H9 (cell line): ENCODE results near the gene GK2. TPM values are rescaled to one million over a fixed set of nuclear protein-coding genes. Genes with fewer than 3 reads are reported as not detected.

Experiments used
- DNase-seq: peaks from one replicate; pipeline ENCODE4 v3.0.0-alpha.2; 2017
- H2AFZ ChIP-seq: one replicate; pipeline ENCODE4 v1.6.1; 2013; ENCODE audit warnings: mild to moderate bottlenecking, low read length, control low read depth, moderate library complexity
- H2AK5ac ChIP-seq: 2 replicates; pipeline ENCODE4 v1.6.1; 2013; ENCODE audit warnings: low read length, control low read depth, mixed read lengths; ENCODE audit not compliant: insufficient read length
- H2BK120ac ChIP-seq: one replicate; pipeline ENCODE4 v1.6.1; 2013; ENCODE audit warnings: low read depth, mild to moderate bottlenecking, low read length, control low read depth, inconsistent platforms; ENCODE audit not compliant: poor library complexity, severe bottlenecking
- H2BK12ac ChIP-seq: 2 replicates; pipeline ENCODE4 v1.6.1; 2013; ENCODE audit warnings: low read length, control low read depth, mixed read lengths, low read depth; ENCODE audit not compliant: insufficient read length
- H2BK15ac ChIP-seq: 2 replicates; pipeline ENCODE4 v1.6.1; 2013; ENCODE audit warnings: low read depth, low read length, control low read depth
- H2BK20ac ChIP-seq: one replicate; pipeline ENCODE4 v1.6.1; 2013; ENCODE audit warnings: low read depth, mild to moderate bottlenecking, low read length, control low read depth, inconsistent platforms; ENCODE audit not compliant: poor library complexity, severe bottlenecking
- H2BK5ac ChIP-seq: 2 replicates; pipeline ENCODE4 v1.6.1; 2013; ENCODE audit warnings: low read length, control low read depth, mixed read lengths; ENCODE audit not compliant: insufficient read length
- H3K14ac ChIP-seq: 2 replicates; pipeline ENCODE4 v1.6.1; 2013; ENCODE audit warnings: low read length, control low read depth; ENCODE audit not compliant: insufficient read depth
- H3K18ac ChIP-seq: 2 replicates; pipeline ENCODE4 v1.6.1; 2013; ENCODE audit warnings: low read depth, mild to moderate bottlenecking, mixed read lengths, low read length, control low read depth; ENCODE audit not compliant: insufficient read length
- H3K23ac ChIP-seq: 2 replicates; pipeline ENCODE4 v1.6.1; 2013; ENCODE audit warnings: low read length, control low read depth, mixed read lengths, low read depth; ENCODE audit not compliant: insufficient read length
- H3K23me2 ChIP-seq: 2 replicates; pipeline ENCODE4 v1.6.1; 2013; ENCODE audit warnings: low read depth, mild to moderate bottlenecking, mixed read lengths, low read length, control low read depth; ENCODE audit not compliant: insufficient read length, poor library complexity, severe bottlenecking
- H3K27ac ChIP-seq: 2 replicates; pipeline ENCODE4 v1.5.1; 2013; ENCODE audit warnings: low read length, control low read depth, mixed read lengths, low read depth; ENCODE audit not compliant: insufficient read length
- H3K27me3 ChIP-seq: 2 replicates; pipeline ENCODE4 v1.6.1; 2013; ENCODE audit warnings: low read length, control low read depth, inconsistent platforms; ENCODE audit not compliant: insufficient read depth
- H3K4ac ChIP-seq: 2 replicates; pipeline ENCODE4 v1.6.1; 2013; ENCODE audit warnings: low read depth, mild to moderate bottlenecking, control low read depth, inconsistent platforms, low read length, moderate library complexity
- H3K4me1 ChIP-seq: 2 replicates; pipeline ENCODE4 v1.6.1; 2013; ENCODE audit warnings: low read length, control low read depth, inconsistent platforms; ENCODE audit not compliant: insufficient read depth
- H3K4me2 ChIP-seq: 2 replicates; pipeline ENCODE4 v1.6.1; 2013; ENCODE audit warnings: low read length, control low read depth, mixed read lengths; ENCODE audit not compliant: insufficient read length, insufficient read depth
- H3K56ac ChIP-seq: 2 replicates; pipeline ENCODE4 v1.6.1; 2013; ENCODE audit warnings: low read depth, mild to moderate bottlenecking, mixed read lengths, low read length, control low read depth; ENCODE audit not compliant: insufficient read length
- H3K79me1 ChIP-seq: 2 replicates; pipeline ENCODE4 v1.6.1; 2013; ENCODE audit warnings: low read depth, mild to moderate bottlenecking, moderate library complexity, low read length, control low read depth, inconsistent platforms; ENCODE audit not compliant: insufficient read depth, poor library complexity, severe bottlenecking
- H3K79me2 ChIP-seq: 2 replicates; pipeline ENCODE4 v1.6.1; 2013; ENCODE audit warnings: low read length, control low read depth, inconsistent platforms; ENCODE audit not compliant: insufficient read depth
- H3K9ac ChIP-seq: 2 replicates; pipeline ENCODE4 v1.6.1; 2013; ENCODE audit warnings: low read length, control low read depth, mixed read lengths; ENCODE audit not compliant: insufficient read length; ENCODE audit errors: extremely low read depth
- H3K9me3 ChIP-seq: one replicate; pipeline ENCODE4 v1.6.1; 2013; ENCODE audit warnings: low read depth, low read length, inconsistent platforms; ENCODE audit not compliant: control insufficient read depth
- H3T11ph ChIP-seq: one replicate; pipeline ENCODE4 v1.6.1; 2013; ENCODE audit warnings: mild to moderate bottlenecking, low read length, control low read depth, inconsistent platforms
- H4K20me1 ChIP-seq: one replicate; pipeline ENCODE4 v1.6.1; 2013; ENCODE audit not compliant: control insufficient read depth, insufficient read length, insufficient read depth
- H4K5ac ChIP-seq: 2 replicates; pipeline ENCODE4 v1.6.1; 2013; ENCODE audit warnings: low read depth, mild to moderate bottlenecking, mixed read lengths, low read length, control low read depth; ENCODE audit not compliant: insufficient read length
- H4K8ac ChIP-seq: replicated peaks from 2 replicates; pipeline ENCODE4 v1.6.1; 2013; ENCODE audit warnings: low read length, control low read depth, mixed read lengths, low read depth; ENCODE audit not compliant: insufficient read length
- H4K91ac ChIP-seq: 2 replicates; pipeline ENCODE4 v1.6.1; 2013; ENCODE audit warnings: low read depth, mild to moderate bottlenecking, moderate library complexity, mixed read lengths, low read length, control low read depth; ENCODE audit not compliant: insufficient read length
- H3K27ac Mint-ChIP-seq, 3 experiments: 2 replicates in 2 of 3; 3 replicates in 1 of 3; pipeline ENCODE4 v1.8.0; 2020 to 2021; ENCODE audit warnings: mixed read lengths in 3 of 3, mild to moderate bottlenecking in 1 of 3, moderate library complexity in 1 of 3
- H3K27me3 Mint-ChIP-seq: 2 replicates; pipeline ENCODE4 v1.8.0; 2021; ENCODE audit warnings: low read depth, mild to moderate bottlenecking, moderate library complexity, mixed read lengths
- H3K36me3 Mint-ChIP-seq, 3 experiments: 2 replicates in 2 of 3; 3 replicates in 1 of 3; pipeline ENCODE4 v1.8.0; 2020 to 2021; ENCODE audit warnings: low read depth in 3 of 3, mixed read lengths in 3 of 3; ENCODE audit not compliant: insufficient read depth in 1 of 3
- H3K4me1 Mint-ChIP-seq, 2 experiments: 2 replicates each; pipeline ENCODE4 v1.8.0; 2020; ENCODE audit warnings: mixed read lengths in 2 of 2
- H3K4me3 Mint-ChIP-seq, 2 experiments: 2 replicates in 1 of 2; 3 replicates in 1 of 2; pipeline ENCODE4 v1.8.0; 2020 to 2021; ENCODE audit warnings: mild to moderate bottlenecking in 2 of 2, mixed read lengths in 2 of 2, moderate library complexity in 1 of 2
- H3K9me3 Mint-ChIP-seq, 2 experiments: 2 replicates in 1 of 2; 3 replicates in 1 of 2; pipeline ENCODE4 v1.8.0; 2020; ENCODE audit warnings: mild to moderate bottlenecking in 2 of 2, mixed read lengths in 2 of 2, moderate library complexity in 1 of 2
- CTCF ChIP-seq: fragments of 200-600 bp; sonication (generic); conservative IDR thresholded peaks from 3 replicates; pipeline ENCODE4 v1.8.0; 2021; ENCODE audit warnings: antibody characterized with exemption, mild to moderate bottlenecking
- WGBS: extraction: QIAGEN DNeasy Blood & Tissue Kit; methylation state at CpG from one replicate; pipeline ENCODE4 v1.1.7; 2013; ENCODE audit warnings: missing lambda C conversion rate, low lambda C conversion rate, mixed read lengths; ENCODE audit not compliant: insufficient read length; ENCODE audit errors: extremely low coverage; 5-methylcytosine and 5-hydroxymethylcytosine counted together
- total RNA-seq: library from RNA; stranded (reverse); gene quantifications from 2 replicates; pipeline ENCODE4 v1.2.1, GENCODE V29; 2021

The GK2 gene
- total RNA-seq, 1 experiment from 2014 or later: not detected

- no peaks in the 10 kb centered on the region for H4K20me1 ChIP-seq
- H2BK15ac ChIP-seq: no peak overlapping the region
- H3K36me3 Mint-ChIP-seq: no peaks in the 10 kb centered on the region
- no peak overlapping the region for H3K18ac ChIP-seq
- no peak overlapping the region for H3K9ac ChIP-seq
- no peak overlapping the region for H4K8ac ChIP-seq
- no peak overlapping the region for H3K4ac ChIP-seq
- H2AK5ac ChIP-seq: no peak overlapping the region
- H3K4me1 Mint-ChIP-seq: peaks cover 8 to 10% of the 10 kb centered on the region in 2 experiments
- H3K27ac Mint-ChIP-seq: no peak overlapping the region
- no peaks in the 10 kb centered on the region for H3K79me1 ChIP-seq
- H3K27ac ChIP-seq: no peak overlapping the region
- no peak for DNase-seq
- no peak overlapping the region for H2BK120ac ChIP-seq
- no peaks in the 10 kb centered on the region for H3K23me2 ChIP-seq
- no peaks in the 10 kb centered on the region for H3K27me3 ChIP-seq
- H3K79me2 ChIP-seq: no peaks in the 10 kb centered on the region
- no peak overlapping the region for H3K4me2 ChIP-seq
- no peaks in the 10 kb centered on the region for H3K9me3 ChIP-seq
- no peaks in the 10 kb centered on the region for H3K9me3 Mint-ChIP-seq
- no peak overlapping the region for H3K14ac ChIP-seq
- no peak overlapping the region for H4K5ac ChIP-seq
- WGBS: no CpG with 5 or more reads among the region's 1 CpG
- H3K23ac ChIP-seq: no peak overlapping the region
- H4K91ac ChIP-seq: no peak overlapping the region
- H3K56ac ChIP-seq: no peak overlapping the region
- H3K27me3 Mint-ChIP-seq: no peaks in the 10 kb centered on the region
- H2BK12ac ChIP-seq: no peak overlapping the region
- H3T11ph ChIP-seq: no peak overlapping the region
- no peak overlapping the region for H3K4me3 Mint-ChIP-seq
- H3K4me1 ChIP-seq: no peaks in the 10 kb centered on the region
- TF ChIP-seq CTCF: no peak
- H2BK20ac ChIP-seq: no peak overlapping the region
- no peak overlapping the region for H2BK5ac ChIP-seq
- no peak overlapping the region for H2AFZ ChIP-seq
These were observed 9.0 kb downstream of the GK2 start for GRCh38 chr4:79399076-79399475.
